OCI-LY1 (cell line): ENCODE measurements around the gene ENTPD6.

Source experiments
- EZH2 ChIP-seq: fragments of 200-600 bp; sonication (generic), shearing (Covaris generic); IDR thresholded peaks from 2 replicates; pipeline ENCODE4 v1.8.0; 2017; ENCODE audit warnings: borderline replicate concordance, mixed run types, mild to moderate bottlenecking, antibody characterized with exemption, low read length, moderate library complexity, mixed read lengths
- TF ChIP-seq, protein P1 (sequence below): fragments of 200-600 bp; sonication (generic), shearing (Covaris generic); IDR thresholded peaks from 2 replicates; pipeline ENCODE4 v1.5.1; 2017; ENCODE audit warnings: mild to moderate bottlenecking, antibody characterized with exemption, low read length, moderate library complexity, mixed read lengths

DNA sequence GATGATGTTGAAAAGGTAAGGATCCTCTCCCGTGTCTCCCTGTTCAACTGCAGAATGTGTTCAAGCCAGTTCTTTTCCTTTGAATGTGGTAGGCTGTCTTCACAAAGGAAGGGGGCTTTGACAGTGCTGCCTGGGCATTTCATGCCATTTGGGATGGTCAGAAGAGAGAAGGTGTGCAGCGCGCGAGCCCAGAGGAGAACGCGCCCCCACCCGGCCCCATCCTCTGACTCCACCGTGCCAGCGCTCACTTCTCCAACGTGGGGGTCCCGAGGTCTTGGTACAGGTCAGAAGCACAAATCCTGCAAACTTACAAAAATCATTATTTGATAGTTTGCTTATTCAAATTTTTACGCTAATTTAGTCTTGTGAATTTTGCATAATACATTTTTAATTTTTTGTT lies 14.4 kb downstream of the ENTPD6 start:
- TF ChIP-seq, protein P1, sequence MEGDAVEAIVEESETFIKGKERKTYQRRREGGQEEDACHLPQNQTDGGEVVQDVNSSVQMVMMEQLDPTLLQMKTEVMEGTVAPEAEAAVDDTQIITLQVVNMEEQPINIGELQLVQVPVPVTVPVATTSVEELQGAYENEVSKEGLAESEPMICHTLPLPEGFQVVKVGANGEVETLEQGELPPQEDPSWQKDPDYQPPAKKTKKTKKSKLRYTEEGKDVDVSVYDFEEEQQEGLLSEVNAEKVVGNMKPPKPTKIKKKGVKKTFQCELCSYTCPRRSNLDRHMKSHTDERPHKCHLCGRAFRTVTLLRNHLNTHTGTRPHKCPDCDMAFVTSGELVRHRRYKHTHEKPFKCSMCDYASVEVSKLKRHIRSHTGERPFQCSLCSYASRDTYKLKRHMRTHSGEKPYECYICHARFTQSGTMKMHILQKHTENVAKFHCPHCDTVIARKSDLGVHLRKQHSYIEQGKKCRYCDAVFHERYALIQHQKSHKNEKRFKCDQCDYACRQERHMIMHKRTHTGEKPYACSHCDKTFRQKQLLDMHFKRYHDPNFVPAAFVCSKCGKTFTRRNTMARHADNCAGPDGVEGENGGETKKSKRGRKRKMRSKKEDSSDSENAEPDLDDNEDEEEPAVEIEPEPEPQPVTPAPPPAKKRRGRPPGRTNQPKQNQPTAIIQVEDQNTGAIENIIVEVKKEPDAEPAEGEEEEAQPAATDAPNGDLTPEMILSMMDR: no peak
- TF ChIP-seq EZH2: no peak
